Measurements from ENCODE around the gene C8A.

DNA sequence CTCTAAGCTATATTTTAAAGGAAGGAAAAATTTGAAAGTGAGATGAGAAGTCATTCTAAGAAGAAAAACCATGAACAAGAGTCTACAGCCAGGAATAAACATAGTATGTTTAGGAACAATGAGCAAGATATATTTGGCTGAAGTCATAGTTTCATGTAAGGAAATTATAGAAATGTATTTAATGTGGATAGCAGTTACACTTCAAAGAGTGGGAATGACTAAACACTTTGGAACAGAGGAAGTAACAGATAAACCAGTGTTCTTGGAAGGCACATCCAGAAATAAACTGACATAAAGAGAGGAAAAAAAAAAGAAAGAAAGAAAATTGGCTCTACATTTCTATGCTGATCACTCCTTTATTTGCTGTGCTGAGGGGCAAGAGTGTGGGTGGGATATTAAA lies 18.0 kb downstream of the C8A start:
- no peak for TF ChIP-seq EZH2 (IDR thresholded peaks at IDR 0.05; ENCODE audit: insufficient read depth, poor library complexity, severe bottlenecking)
- no peak for TF ChIP-seq EZH2phosphoT487 (IDR thresholded peaks at IDR 0.05; ENCODE audit: insufficient read depth, low read depth)
